Measurements from ENCODE around the gene FOXN3. TPM values are rescaled to one million over a fixed set of nuclear protein-coding genes. Genes with fewer than 3 reads are reported as not detected.

The FOXN3 gene
- polyA plus RNA-seq, 1 donor from 2014 or later = 10.3 TPM

DNA sequence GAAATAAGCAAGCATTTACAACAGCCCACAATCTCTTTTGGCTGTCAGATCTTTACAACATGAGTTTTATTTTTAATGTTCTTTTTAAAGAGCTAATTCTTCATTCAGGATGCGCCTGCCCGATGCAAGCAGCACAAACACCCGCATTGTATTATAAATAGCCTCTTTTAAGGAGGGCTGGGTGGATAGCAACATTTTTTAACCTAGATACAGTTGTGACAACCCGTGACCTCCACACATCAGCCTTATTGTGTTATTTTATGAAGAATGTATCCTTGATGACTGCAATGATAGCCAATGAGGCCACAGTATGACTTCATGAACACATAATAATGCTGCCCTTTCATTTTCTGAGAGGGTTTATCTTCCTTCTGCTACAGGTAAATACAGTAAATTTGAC is 173.7 kb downstream of the FOXN3 start:
- no peaks in the 10 kb centered on the region for H3K9me2 ChIP-seq (ENCODE audit: insufficient read depth, low read length)
- H3K9me3 ChIP-seq (ENCODE audit: low read length) = no peaks in the 10 kb centered on the region
- TF ChIP-seq EZH2 (IDR thresholded peaks at IDR 0.05; ENCODE audit: borderline replicate concordance, insufficient read depth, low read length, poor library complexity, severe bottlenecking) (no peak), CTCF (IDR thresholded peaks at IDR 0.05; ENCODE audit: poor library complexity, severe bottlenecking) (no peak), POLR2AphosphoS5 (IDR thresholded peaks at IDR 0.05) (no peak)
- no peak overlapping the region for H3K9ac ChIP-seq (ENCODE audit: low read length)
- H3F3A ChIP-seq (ENCODE audit: insufficient read depth, low read length, poor library complexity, severe bottlenecking) = no peaks in the 10 kb centered on the region
- no peaks in the 10 kb centered on the region for H4K20me1 ChIP-seq (ENCODE audit: insufficient read depth)
- H3K27ac ChIP-seq (ENCODE audit: low read length) = no peak overlapping the region
- H2AFZ ChIP-seq (ENCODE audit: low read depth, low read length) = no peak overlapping the region
- H3K27me3 ChIP-seq (ENCODE audit: insufficient read depth, low read depth, low read length) = no peaks in the 10 kb centered on the region
- no peaks in the 10 kb centered on the region for H3K36me3 ChIP-seq (ENCODE audit: insufficient read depth, low read length)
- H3K4me2 ChIP-seq (ENCODE audit: low read length) = no peak overlapping the region
- H3K79me2 ChIP-seq (replicated peaks; ENCODE audit: insufficient read depth, low read length) = no peaks in the 10 kb centered on the region
- H3K4me3 ChIP-seq (ENCODE audit: low read length) = no peak overlapping the region

- TF ChIP-seq REST (IDR thresholded peaks at IDR 0.05; ENCODE audit: borderline replicate concordance) = no peak
- TF ChIP-seq POLR2AphosphoS5 (IDR thresholded peaks at IDR 0.05) = no peak
- no peak for TF ChIP-seq CTCF (IDR thresholded peaks at IDR 0.05; ENCODE audit: poor library complexity, severe bottlenecking)
- TF ChIP-seq EP300 (conservative IDR thresholded peaks at IDR 0.05; ENCODE audit: poor library complexity, severe bottlenecking) = no peak
- TF ChIP-seq RAD21 (conservative IDR thresholded peaks at IDR 0.05) = no peak
- no peak for TF ChIP-seq MXI1 (conservative IDR thresholded peaks at IDR 0.05; ENCODE audit: poor library complexity, severe bottlenecking)
- no peak for TF ChIP-seq TAF1 (IDR thresholded peaks at IDR 0.05; ENCODE audit: low read depth)
- TF ChIP-seq SMC3 (conservative IDR thresholded peaks at IDR 0.05; ENCODE audit: poor library complexity) = peak; percentile 5
- TF ChIP-seq EZH2 (IDR thresholded peaks at IDR 0.05; ENCODE audit: borderline replicate concordance, insufficient read depth, low read length, poor library complexity, severe bottlenecking) = no peak
- H3K4me2 ChIP-seq (ENCODE audit: low read length) = no peak overlapping the region
- H4K20me1 ChIP-seq (ENCODE audit: insufficient read depth) = no peaks in the 10 kb centered on the region
- H3K9ac ChIP-seq (ENCODE audit: low read length) = no peak overlapping the region
- H3K79me2 ChIP-seq (replicated peaks; ENCODE audit: insufficient read depth, low read length) = no peaks in the 10 kb centered on the region
- no peaks in the 10 kb centered on the region for H3F3A ChIP-seq (ENCODE audit: insufficient read depth, low read length, poor library complexity, severe bottlenecking)
- H3K27me3 ChIP-seq (ENCODE audit: insufficient read depth, low read depth, low read length) = no peaks in the 10 kb centered on the region
- no peak overlapping the region for H2AFZ ChIP-seq (ENCODE audit: low read depth, low read length)
- no peak overlapping the region for H3K27ac ChIP-seq (ENCODE audit: low read length)
- H3K9me3 ChIP-seq (ENCODE audit: low read length) = no peaks in the 10 kb centered on the region
- no peak overlapping the region for H3K4me3 ChIP-seq (ENCODE audit: low read length)
- no peaks in the 10 kb centered on the region for H3K9me2 ChIP-seq (ENCODE audit: insufficient read depth, low read length)
- H3K36me3 ChIP-seq (ENCODE audit: insufficient read depth, low read length) = no peaks in the 10 kb centered on the region
Observed at GRCh38 chr14:89242652-89243279, 174.3 kb downstream of the FOXN3 start.

Data from neural cell (in vitro differentiated cells).